ENCODE measurements around the gene CCL21.
"Not testable (repeated sequence)": the region's sequence is repeated elsewhere in the genome, so short reads cannot be mapped to it uniquely, and the experiment has no call there.

The CCL21 gene, protein sequence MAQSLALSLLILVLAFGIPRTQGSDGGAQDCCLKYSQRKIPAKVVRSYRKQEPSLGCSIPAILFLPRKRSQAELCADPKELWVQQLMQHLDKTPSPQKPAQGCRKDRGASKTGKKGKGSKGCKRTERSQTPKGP

DNA sequence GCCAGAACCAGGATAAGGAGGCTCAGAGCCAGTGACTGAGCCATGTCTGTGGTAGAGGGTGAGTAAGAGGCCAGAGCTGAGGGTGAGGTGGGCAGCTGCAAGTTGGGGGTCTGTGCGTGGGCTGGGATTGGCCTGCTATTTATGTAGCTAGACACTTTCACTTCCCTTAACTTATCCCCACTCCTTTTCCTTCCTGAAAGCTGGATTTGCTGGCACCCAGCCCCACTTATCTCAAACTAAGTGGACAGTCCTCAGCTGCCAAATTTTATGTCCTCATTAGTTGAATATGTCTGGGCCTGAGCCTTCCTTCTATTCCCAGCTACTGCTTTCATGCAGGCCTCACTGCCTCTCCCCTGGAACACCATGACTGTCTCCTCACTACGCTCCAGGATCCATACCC, at the start of gene CCL21:
Gene CCL21 (minus strand): TSS at position 114 of the 400 bp plus-strand sequence. CDS start 70 bp downstream, at position 44.
- DNase-seq: no peak

DNA sequence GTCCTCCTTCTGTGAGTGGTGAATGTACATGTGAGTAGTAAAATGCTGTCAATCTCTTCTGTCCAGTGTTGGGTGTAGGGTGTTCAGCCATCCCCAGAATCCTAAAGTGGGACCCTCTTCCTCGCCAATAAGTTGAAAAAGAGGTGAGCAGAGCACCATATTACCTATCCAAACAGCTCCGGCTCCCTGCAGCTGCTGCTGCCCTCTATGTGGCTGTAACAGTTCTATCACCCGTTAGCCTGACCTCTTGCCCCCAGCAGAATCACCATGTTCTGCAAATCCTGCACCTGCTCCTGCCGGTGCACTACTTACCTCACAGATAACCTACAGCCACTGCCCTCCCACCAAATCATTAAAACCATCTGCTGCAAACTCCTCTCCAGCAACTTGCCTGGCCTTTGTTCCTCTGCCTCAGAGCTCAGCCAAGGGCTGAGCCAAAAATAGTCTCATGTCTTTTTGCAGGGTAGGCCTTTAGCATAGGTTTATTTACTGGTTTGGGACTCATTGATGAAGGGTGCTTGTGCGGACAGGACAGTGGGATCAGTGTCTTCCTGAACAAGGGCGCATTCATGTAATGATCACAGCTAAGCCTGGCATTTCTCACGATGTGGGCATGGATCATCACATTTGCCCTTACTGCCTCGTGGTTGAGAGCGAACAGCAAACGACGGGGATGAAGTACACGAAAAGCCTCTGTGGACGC, 49.6 kb upstream of the CCL21 start:
- DNase-seq: no peak

DNA sequence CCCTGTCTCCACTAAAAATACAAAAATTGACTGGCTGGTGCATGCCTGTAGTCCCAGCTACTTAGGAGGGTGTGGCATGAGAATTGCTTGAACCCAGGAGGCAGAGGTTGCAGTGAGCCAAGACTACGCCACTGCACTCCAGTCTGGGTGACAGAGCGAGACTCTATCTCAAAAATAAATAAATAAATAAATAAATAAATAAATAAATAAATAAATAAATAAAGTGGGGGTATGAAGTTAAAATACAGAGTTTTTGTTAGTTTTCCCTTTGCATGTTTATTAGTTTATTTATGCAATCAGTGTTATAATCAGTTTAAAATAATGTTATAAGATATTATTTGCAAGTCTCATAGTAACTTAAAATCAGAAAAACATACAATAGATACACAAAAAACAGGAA, 40.4 kb upstream of the CCL21 start:
- DNase-seq: not testable (repeated sequence)

DNA sequence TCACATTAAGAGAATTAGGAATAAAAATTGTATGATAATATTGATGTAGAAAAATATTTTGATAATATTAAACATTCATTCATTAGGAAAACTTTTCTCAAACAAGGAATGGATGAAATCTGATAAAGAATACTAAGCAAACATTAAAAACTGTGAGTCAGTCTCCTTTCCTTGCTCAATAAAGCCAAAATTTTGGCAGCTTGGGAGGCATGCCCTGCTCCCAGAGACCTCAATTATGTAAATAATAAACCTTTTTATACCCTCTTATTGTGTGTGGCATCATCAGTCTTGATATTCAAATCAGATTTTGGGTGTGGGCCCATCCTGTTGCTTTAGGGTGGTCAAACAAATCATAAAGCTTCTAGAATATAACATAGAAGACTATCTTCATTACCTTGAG, 36.6 kb upstream of the CCL21 start:
- no peak for DNase-seq

DNA sequence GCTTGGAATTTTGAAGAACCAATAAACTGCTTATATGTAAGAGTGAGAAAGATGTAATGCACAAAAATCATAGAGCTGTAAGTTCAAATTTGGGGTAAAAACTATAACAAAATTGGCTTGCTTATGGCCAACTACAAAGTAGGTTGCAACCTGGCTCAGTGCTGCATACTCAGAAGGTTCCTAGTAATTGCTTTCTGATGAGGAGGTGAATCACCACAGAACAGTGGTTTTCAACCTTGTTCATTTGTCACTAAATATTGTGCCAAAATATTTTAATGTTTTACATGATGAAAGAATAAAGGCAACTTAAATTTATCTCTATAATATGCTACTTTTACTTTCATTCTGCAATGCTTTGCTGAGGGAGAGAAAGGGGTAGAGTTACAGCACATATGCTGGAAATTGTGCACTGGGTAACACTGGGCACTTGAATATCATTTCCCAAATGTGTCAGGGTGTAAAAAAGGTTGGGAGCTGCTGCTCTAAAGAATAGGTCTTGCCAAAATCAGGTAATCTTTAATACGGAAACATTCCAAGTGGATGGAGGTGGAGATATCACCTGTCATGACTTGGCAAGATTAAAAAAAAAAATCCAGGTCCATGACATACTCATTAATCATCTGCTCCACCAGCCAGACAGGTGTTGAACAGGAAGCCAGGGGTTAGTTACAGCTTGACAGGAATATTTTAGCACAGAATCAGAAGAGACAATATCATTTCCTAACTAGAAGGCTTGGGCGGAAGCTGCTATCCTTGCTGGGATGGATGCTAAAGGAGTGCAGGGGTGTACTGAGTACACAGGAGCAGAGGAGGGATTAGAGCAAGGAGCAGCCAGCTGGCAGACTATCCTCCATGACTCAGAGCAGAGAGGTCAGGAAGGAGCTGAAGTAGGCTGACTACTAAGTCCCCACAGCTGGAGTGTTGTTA, 34.6 kb upstream of the CCL21 start:
- no peak for DNase-seq

DNA sequence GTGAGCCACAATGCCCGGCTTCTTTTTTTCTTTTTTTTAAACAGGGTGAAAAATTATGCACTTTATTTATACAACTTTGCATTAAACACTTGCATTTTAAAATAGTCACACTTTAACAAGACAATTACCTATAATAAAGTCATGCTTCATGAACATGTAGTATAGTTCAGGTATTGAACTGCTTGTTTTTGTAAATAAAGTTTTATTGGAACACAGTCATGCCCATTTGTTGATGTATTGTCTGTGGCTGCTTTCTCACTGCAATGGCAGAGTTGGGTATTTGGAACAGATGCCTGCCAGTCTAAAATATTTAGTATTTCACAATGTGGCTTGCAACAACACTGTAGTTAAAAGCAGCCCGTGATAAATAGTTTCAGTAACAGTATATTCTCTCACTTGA, 32.8 kb upstream of the CCL21 start:
- DNase-seq: no peak

DNA sequence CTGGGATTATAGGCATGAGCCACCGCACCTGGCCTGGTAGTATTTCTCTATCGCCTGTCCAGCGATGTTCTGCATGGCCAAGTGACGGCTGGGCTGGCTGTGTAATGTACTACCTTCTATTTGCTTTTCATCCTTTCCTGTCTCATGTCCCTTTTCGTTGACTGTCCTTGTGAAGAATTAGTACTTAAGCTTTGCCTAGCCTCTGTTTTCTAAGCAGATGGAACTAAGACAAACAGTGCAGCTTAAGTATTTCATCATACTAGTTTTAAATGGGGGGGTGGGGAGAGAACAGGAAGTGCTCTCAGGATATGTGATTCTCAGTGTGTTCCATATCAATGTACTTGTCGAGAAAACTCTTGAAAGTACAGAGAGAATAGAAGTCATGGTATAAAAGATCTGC, 31.7 kb upstream of the CCL21 start:
- no peak for DNase-seq

DNA sequence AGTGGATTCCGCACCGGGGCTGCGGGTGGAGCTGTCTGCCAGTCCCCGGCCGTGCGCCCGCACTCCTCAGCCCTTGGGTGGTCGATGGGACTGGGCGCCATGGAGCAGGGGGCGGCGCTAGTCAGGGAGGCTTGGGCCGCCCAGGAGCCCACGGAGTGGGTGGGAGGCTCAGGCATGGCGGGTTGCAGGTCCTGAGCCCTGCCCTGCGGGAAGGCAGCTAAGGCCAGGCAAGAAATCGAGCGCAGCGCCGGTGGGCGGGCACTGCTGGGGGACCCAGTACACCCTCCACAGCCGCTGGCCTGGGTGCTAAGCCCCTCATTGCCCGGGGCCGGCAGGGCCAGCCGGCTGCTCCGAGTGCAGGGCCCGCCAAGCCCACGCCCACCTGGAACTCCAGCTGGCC, 30.2 kb upstream of the CCL21 start:
- not testable (repeated sequence) for DNase-seq

DNA sequence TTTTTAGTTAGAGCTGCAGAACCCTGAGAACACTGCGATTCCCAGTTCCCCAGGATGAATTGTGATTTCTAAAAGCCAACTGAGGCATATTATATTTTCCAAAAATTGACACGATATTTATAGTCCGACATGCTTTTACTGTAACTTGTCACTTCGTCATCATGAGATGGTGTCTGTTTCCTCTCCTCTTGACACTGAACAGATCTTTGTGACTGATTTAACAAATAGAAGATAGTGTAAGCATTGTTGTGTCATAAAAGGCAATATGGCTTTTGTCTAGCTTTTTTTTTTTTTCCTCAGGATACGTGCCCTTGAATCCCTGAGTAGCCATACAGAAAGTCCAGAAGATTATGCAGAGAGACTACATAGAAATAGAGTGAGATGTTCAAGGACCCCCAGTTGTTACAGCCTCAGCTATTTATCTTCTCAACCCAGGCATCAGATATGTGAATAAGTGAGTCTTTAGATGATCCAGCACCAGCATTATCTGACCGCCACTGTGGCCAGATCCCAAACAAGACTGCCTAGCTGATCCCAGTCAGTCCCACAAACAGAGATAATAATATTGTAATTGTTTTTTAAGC, 27.8 kb upstream of the CCL21 start:
- DNase-seq: no peak

DNA sequence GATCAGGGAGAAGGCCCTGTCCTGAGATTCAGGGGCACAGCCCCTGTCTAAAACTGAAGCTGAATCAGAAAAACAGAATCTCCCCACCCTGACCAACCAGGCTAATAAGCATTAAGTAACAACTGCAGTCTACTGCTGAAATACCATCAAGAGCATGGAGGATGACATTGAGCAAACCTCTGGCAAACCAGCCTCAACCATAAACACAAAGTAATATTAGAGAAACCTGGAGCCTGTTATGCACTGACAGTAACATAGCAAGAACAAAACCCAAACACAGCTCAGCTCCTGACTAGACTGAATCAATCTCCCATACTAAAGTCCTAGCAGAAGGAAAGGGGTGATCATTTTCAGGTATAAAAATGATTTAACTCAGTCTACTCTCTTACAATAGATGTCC, 24.8 kb upstream of the CCL21 start:
- DNase-seq: no peak

DNA sequence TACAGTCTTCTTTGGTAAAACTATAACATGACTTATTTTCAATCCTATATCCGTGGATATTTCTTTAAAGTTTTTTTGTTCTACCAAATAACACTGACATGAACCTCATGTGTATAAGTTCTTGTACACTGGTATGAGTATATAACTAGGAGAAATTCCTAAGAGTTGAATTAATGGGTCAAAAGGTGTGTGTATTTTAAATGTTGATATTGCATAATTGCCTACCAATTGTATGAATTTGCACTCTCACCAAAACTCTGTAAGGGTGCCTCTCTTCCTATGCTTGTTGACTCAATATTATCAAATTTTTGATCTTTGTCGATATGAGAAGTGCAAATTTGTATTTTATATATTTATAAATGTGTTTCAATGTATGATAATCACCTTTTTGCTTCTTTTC, 22.9 kb upstream of the CCL21 start:
- no peak for DNase-seq

DNA sequence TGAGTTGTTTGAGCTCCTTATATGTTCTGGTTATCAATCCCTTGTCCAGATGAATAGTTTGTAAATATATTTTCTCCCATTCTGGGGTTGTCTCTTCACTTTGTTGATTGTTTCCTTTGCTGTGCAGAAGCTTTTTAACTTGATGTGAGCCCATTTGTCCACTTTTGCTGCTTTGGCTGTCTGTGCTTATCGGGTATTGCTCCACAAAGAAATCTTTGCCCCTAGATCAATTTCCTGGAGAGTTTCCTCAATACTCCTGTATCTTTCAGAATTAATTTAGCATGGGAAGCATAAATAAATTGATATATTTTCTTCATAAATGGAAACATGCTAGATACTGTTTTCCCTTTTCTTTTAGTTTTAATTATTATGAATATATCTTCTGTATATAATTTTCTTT, 22.5 kb upstream of the CCL21 start:
- no peak for DNase-seq

DNA sequence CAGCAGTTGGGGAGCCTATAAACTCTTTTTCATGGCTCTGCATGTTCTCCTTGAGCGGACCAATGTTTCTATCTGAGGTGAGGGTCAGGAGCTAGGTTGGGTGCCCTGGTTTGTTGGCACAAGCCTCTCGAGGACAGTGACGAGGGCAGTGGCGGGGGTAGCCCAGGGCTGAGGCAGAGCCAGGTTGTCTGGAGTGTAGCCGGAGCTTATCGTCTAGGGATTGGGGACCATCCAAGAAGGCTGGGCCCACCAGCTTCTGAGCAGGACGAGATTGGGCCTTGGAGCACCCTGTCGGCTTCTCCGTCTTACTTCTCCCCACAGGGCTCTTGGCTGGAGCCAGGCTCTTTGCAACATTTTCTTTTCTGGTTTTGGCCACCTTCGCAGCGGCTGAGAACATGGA, 13.2 kb upstream of the CCL21 start:
- DNase-seq: no peak

DNA sequence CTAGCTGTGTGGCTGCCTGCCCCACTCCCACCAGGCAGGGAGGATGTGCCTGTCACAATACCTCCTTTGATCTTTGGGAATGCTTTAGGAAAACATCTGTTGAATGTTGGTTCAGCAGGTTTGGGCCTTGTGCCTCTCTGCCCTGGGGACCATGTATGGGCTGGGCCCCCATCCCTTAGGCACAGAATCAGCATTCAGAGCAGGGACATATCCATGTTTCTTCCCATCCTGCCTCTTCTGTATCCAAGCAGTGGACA, 9.8 kb upstream of the CCL21 start:
- DNase-seq: not testable (repeated sequence)

DNA sequence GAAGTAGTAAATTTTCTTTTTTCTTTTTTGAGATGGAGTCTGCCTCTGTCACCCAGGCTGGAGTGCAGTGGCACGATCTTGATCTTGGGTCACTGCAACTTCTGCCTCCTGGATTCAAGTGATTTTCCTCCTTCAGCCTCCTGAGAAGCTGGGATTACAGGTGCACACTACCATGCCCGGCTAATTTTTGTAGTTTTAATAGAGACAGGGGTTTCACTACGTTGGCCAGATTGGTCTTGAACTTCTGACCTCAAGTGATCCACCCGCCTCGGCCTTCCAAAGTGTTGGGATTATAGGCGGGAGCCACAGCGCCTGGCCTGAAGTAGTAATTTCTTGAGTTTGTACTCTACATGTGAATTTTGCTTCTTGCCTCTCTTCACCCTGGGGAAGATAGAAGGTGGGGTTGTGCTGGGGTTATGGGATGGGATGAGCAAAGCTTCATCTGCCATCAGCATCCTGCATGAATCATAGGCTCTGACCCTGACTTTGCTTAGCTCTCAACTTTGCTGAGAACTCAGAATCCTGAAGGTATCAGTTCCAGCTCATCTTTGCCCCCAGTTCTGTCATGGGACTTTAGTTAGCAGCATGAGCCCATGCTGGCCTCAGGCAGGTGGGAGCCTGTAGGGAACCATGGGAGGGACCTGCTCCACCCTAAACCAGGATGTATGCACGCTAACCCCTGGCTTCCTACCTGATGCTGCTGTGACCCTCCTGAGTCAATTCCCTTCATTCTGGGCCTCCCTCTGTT, 9.3 kb upstream of the CCL21 start:
- DNase-seq: no peak

DNA sequence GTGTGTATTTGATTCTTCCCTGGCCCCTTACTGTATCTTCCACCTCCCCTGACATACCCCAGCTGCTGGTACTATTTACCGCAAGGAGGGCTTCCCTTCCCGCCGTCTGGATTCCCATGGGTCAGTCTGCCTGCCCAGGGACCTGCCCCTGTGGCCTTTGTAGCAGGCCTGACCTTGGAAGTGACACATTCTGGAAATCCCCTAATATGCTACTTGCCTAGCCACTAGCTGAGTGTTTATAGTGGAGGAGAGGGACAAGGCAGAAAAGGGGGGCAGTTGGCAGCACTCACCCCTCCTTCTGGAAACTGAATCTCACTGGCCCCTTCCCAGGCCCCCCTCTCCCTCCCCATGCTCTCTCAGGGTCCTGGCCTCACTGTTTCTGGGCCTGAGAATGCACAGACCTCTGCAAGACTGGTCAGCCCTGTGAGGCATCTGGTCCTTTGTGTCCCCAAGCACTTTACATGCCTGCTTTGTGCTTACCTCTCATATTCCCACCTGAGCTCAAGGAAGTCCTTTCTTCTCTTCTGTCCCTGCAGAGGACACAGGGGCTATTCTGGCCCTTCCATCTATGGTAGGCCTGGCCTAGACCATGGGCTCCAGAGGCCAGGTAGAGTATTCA, 8.2 kb upstream of the CCL21 start:
- no peak for DNase-seq

DNA sequence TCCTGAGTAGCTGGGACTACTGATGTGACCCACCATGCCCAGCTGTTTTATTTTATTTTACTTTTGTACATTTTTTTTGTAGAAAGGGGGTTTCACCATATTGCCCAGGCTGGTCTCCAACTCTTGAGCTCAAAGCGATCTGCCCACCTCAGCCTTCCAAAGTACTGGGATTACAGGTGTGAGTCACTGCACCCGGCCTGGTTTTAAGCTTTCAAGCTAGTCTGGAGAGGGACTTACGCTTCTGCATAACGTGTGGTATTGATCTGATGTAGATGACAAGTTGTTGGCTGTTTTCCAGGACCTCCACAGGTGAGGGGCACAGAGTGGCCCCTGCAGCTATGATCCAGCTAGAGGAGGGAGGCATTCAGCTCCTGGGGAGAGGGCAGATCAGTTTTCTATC, 6.8 kb upstream of the CCL21 start:
- DNase-seq: no peak

DNA sequence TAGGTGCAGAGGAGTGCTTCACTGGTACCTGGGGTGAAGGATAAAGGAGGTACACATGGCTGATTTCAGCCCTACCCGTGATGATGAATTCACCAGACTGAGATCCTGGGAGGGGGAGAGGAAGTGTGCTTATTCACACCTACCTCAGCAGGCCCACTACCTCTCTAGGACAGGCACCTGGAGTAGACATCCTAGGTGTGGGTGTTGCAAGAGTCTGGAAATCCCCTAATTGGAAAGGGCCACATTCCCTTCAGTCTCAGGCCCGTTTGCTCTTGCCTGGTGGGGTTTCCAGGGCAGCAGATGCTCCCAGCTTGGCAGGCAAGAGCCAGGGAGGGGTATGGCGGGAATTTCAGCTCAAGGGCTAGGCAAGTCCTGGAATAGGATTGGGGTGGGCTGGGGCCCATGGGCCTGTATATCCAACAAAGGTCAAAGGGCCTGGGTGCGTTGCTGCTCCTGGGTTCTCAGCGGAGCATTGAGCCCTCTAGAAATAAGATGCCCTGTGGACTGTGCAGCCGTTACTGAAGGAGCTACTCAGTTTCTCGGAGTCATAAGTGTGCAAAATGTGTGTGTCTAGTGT, 5.8 kb upstream of the CCL21 start:
- DNase-seq: no peak

DNA sequence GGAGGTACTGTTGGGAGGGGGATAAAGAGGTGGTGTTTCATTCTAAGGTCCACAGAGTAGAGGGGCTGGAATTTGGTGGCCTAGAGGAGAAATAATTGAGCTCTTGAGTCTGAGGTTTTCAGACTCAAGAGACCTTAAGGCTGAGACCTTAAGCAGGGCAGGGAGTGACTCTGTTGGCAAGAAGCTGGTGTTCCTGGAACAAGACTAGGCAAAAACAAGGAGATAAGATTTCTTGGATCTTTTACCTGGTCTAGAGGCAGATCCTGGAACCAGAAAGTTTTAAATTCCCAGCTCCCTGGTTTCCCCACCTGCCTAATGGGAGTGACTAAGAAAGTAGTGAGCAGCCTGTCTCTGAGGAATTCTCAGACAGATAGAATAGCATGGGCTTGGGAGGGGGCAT, 4.1 kb upstream of the CCL21 start:
- no peak for DNase-seq

DNA sequence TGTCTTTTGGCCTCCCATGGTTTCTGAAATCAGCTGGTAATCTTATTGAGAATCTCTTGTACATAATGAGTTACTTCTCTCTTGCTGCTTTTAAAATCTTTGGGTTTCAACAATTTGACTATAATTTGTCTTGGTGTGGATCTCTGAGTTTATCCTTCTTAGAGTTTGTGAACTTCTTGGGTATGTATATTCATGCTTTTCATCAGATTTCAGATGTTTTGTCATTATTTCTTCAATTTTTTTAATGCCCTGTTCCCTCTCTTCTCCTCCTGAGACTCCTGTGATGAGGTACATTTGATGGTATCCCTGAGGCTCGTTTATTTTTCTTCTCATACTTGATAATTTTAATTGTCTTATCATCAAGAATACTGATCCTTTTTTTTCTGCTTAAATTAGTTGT, 2.2 kb upstream of the CCL21 start:
- DNase-seq: no peak

DNA sequence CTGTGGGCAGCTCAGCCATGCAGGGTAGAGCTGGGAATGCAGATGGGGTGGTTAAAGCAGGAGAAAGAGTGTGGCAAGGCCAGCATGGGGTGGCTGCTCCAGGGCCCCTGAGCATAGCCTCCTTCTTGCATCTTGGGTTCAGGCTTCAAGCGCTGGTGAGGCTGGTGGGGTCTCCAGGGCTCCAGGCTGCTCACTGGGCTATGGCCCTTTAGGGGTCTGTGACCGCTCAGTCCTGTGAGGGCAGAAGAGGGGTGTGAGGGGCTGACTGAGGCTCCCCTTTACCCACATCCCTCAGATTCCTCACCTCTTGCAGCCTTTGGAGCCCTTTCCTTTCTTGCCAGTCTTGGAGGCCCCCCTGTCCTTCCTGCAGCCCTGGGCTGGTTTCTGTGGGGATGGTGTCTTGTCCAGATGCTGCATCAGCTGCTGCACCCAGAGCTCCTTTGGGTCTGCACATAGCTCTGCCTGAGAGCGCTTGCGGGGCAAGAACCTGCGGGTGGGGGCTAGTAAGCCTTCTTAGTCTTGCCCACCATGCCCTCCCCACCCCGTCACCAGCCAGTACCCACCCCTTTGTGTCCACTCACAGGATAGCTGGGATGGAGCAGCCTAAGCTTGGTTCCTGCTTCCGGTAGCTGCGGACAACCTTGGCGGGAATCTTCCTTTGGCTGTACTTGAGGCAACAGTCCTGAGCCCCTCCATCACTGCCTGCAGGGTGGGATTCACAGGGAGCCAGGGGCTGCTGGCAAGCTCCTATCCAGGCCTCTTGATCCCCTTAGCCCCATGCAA, 549 bp downstream of the CCL21 start:
- no peak for DNase-seq

DNA sequence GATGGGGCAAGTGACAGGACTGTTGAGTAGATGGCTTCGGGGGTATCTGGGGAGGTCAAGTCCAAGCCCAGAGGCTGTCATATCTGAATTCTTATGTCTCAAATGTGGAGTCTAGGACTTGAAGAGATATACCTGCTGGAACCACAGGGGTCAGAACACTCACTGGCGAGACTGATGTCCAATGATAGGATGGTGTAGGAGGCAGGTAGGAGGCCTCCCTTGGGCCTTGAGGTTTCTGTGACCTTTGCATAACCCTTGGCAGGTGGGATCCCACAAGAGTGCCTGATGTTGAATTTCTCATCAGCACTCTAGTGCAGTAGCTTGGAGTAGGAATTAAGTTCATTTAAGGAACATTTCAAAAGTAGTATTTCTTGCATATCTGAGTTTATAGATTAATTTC, 2.8 kb downstream of the CCL21 start:
- DNase-seq: no peak
